A673 (cell line): Measurements from ENCODE around the gene TRIM29. TPM values are rescaled to one million over a fixed set of nuclear protein-coding genes. Genes with fewer than 3 reads are reported as not detected.

Source experiments
- BruUV-seq: library from RNA; stranded (reverse); fragments of 400-500 nt; replicated peaks from 2 replicates; lab custom pipeline; 2021; lab: Mats Ljungman, UMichigan
- CTCF ChIA-PET: fragments of 300-600 bp; sonication (Branson Sonifier 250); formaldehyde crosslinking; loops from one replicate; lab custom pipeline; 2022; ENCODE audit warnings: antibody characterized with exemption; lab: Charles Lee
- POLR2A ChIA-PET: fragments of 300-600 bp; sonication (Branson Sonifier 250); formaldehyde crosslinking; loops from one replicate; lab custom pipeline; 2022; ENCODE audit warnings: antibody characterized with exemption; ENCODE audit not compliant: low non-redundant PET; lab: Charles Lee
- DNase-seq: peaks from one replicate; pipeline ENCODE4 v3.0.0-alpha.2; 2015; ENCODE audit warnings: low spot score
- H3K27ac ChIP-seq: fragments of 200-600 bp; sonication (generic); 2 replicates; pipeline ENCODE4 v1.5.1; 2016; ENCODE audit warnings: mixed run types, low read depth, mild to moderate bottlenecking, mixed read lengths, antibody characterized with exemption, low read length; ENCODE audit not compliant: poor library complexity, severe bottlenecking
- H3K27me3 ChIP-seq: fragments of 200-600 bp; sonication (generic); replicated peaks from 2 replicates; pipeline ENCODE4 v1.6.1; 2017; ENCODE audit warnings: mixed run types, low read depth, mild to moderate bottlenecking, mixed read lengths, antibody characterized with exemption, low read length; ENCODE audit not compliant: insufficient read depth, poor library complexity
- H3K36me3 ChIP-seq: fragments of 200-600 bp; sonication (generic); 2 replicates; pipeline ENCODE4 v1.6.1; 2016; ENCODE audit warnings: mixed run types, mild to moderate bottlenecking, mixed read lengths, antibody characterized with exemption, low read length; ENCODE audit not compliant: insufficient read depth, poor library complexity, severe bottlenecking
- H3K4me1 ChIP-seq: fragments of 200-600 bp; sonication (generic); 2 replicates; pipeline ENCODE4 v1.6.1; 2017; ENCODE audit warnings: mixed run types, mild to moderate bottlenecking, mixed read lengths, antibody characterized with exemption, low read length; ENCODE audit not compliant: insufficient read depth, poor library complexity, severe bottlenecking
- H3K4me3 ChIP-seq: fragments of 200-600 bp; sonication (generic); 2 replicates; pipeline ENCODE4 v1.5.1; 2016; ENCODE audit warnings: low read depth, mixed run types, mild to moderate bottlenecking, mixed read lengths, low read length; ENCODE audit not compliant: poor library complexity, severe bottlenecking
- H3K9me3 ChIP-seq: fragments of 200-600 bp; sonication (generic); 2 replicates; pipeline ENCODE4 v1.6.1; 2016; ENCODE audit warnings: mixed run types, low read depth, mild to moderate bottlenecking, mixed read lengths, antibody characterized with exemption, low read length; ENCODE audit not compliant: poor library complexity, severe bottlenecking
- CTCF ChIP-seq: fragments of 300-800, 200-600 bp; sonication (generic); conservative IDR thresholded peaks from 2 replicates; pipeline ENCODE4 v1.5.1; 2017; ENCODE audit warnings: low read depth, mild to moderate bottlenecking, antibody characterized with exemption, low read length, moderate library complexity, mixed read lengths
- EZH2 ChIP-seq: fragments of 200-600 bp; sonication (generic); IDR thresholded peaks from 2 replicates; pipeline ENCODE4 v1.6.1; 2017; ENCODE audit warnings: borderline replicate concordance, low read depth, mild to moderate bottlenecking, mixed read lengths, antibody characterized with exemption, low read length; ENCODE audit not compliant: poor library complexity, severe bottlenecking
- intact Hi-C: fragments of 100-400 bp; cut with micrococcal nuclease; formaldehyde crosslinking; loops from one replicate; pipeline ENCODE4 v1.10.0; 2022; ENCODE audit not compliant: unreplicated experiment
- total RNA-seq: library from RNA; stranded (reverse); gene quantifications from 2 replicates; pipeline ENCODE4 v1.2.3, GENCODE V29; 2021

Gene TRIM29
- total RNA-seq, 1 experiment from 2014 or later, result not detected

DNA sequence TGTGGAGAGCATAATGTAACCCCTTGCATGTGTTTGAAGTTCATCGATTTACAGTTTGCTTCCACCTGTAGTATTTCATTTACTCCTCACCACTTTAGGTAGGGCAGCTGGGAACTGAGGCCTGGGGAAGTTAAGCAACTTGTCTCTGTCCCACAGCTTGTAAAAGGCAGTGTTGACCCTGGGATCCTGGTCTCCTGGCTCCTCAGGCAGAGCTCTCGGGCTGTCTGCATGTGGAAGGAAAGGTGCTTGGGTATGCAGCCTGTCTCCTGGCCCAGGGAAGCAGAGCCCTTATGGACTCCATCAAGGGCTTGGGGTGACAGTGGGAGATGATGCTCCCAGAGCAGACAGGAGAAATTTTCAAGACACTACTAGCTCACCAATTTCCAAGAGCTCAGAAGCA, 49.9 kb downstream of the TRIM29 start:
- Histone ChIP-seq H3K36me3 (no peaks in the 10 kb centered on the region), H3K4me3 (no peak overlapping the region), H3K27me3 (no peaks in the 10 kb centered on the region), H3K9me3 (no peaks in the 10 kb centered on the region), H3K4me1 (no peaks in the 10 kb centered on the region), H3K27ac (no peak overlapping the region)
- no TSS peak for BruUV-seq
- TF ChIP-seq EZH2, result no peak
- TF ChIP-seq CTCF, result no peak
- intact Hi-C loops, result no loop called here
- no peak for DNase-seq
- ChIA-PET POLR2A (no interaction called here), CTCF (no interaction called here)

- Histone ChIP-seq H3K27me3 (no peaks in the 10 kb centered on the region), H3K36me3 (no peaks in the 10 kb centered on the region), H3K27ac (no peak overlapping the region), H3K9me3 (no peaks in the 10 kb centered on the region), H3K4me1 (no peaks in the 10 kb centered on the region), H3K4me3 (no peak overlapping the region)
- BruUV-seq, result no TSS peak
- DNase-seq, result no peak
- no peak for TF ChIP-seq EZH2
- TF ChIP-seq CTCF, result no peak
- ChIA-PET POLR2A (no interaction called here), CTCF (no interaction called here)
- intact Hi-C loops, result no loop called here
Measured at GRCh38 chr11:120086651-120087050, 51.3 kb downstream of the TRIM29 start.

GRCh38 chr11:120079750-120080610, 57.9 kb downstream of the TRIM29 start:
- peaks cover 4% of the 10 kb centered on the region for H3K9me3 ChIP-seq
- 0 out of 2 replicates have a peak, but pooled peaks have one; percentile 34 for TF ChIP-seq CTCF
- TF ChIP-seq EZH2, result no peak
- POLR2A ChIA-PET, result no interaction called here
- DNase-seq, result no peak
- no peaks in the 10 kb centered on the region for H3K4me1 ChIP-seq
- CTCF ChIA-PET, result no interaction called here
- no peak overlapping the region for H3K4me3 ChIP-seq
- H3K27ac ChIP-seq, result no peak overlapping the region
- intact Hi-C loops, result no loop called here
- no peaks in the 10 kb centered on the region for H3K36me3 ChIP-seq
- peaks cover 4% of the 10 kb centered on the region for H3K27me3 ChIP-seq
- no TSS peak for BruUV-seq
